D721Med (cell line): ENCODE results near the gene PROM1.
A peak's percentile ranks its signal among the peaks of the same experiment; 100 is the strongest.

Source experiments
- DNase-seq: peaks from one replicate; pipeline ENCODE4 v3.0.0; 2011; ENCODE audit warnings: low spot score; ENCODE audit not compliant: insufficient read length
- FAIRE-seq: peaks from 2 replicates; lab custom pipeline; 2011; peaks lifted over from hg19 to GRCh38; lab: Jason Lieb, UNC
- TF ChIP-seq, protein P1 (sequence below): IDR thresholded peaks from 2 replicates; pipeline ENCODE4 v1.5.1; 2012; ENCODE audit warnings: mild to moderate bottlenecking, control low read depth; ENCODE audit not compliant: insufficient read depth; ENCODE audit errors: missing control alignments

The PROM1 gene

DNA sequence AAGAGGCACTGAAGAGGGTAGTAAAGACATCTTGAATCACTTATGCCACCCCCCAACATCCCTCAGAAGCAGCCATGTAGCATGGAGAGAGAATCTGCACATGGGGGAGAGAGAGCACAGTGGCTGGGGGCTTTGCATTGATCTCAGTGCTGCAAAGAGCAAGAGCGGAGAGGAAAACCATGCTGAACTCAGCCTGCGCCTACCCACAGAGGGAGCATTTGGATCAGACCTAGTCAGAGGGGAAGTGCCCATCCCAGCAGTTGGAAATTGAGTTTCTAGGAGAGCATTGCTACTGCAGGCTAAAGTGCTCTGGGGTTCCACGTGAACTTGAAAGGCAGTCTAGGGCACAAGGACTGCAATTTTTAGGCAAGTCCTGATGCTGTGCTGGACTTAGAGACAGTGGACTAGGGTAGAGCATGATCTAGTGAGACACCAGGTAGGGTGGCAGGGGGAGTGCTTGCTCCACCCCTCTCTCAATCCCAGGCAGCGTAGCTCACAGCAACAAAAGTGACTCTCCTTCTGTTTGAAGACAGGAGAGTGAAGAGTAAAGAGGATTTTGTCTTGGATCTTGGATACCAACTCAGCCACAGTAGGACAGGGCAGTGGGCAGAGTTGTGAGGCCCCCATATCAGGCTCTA lies 9.0 kb upstream of the PROM1 start:
- TF ChIP-seq, protein P1, sequence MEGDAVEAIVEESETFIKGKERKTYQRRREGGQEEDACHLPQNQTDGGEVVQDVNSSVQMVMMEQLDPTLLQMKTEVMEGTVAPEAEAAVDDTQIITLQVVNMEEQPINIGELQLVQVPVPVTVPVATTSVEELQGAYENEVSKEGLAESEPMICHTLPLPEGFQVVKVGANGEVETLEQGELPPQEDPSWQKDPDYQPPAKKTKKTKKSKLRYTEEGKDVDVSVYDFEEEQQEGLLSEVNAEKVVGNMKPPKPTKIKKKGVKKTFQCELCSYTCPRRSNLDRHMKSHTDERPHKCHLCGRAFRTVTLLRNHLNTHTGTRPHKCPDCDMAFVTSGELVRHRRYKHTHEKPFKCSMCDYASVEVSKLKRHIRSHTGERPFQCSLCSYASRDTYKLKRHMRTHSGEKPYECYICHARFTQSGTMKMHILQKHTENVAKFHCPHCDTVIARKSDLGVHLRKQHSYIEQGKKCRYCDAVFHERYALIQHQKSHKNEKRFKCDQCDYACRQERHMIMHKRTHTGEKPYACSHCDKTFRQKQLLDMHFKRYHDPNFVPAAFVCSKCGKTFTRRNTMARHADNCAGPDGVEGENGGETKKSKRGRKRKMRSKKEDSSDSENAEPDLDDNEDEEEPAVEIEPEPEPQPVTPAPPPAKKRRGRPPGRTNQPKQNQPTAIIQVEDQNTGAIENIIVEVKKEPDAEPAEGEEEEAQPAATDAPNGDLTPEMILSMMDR = no peak
- FAIRE-seq = no peak
- DNase-seq = no peak

DNA sequence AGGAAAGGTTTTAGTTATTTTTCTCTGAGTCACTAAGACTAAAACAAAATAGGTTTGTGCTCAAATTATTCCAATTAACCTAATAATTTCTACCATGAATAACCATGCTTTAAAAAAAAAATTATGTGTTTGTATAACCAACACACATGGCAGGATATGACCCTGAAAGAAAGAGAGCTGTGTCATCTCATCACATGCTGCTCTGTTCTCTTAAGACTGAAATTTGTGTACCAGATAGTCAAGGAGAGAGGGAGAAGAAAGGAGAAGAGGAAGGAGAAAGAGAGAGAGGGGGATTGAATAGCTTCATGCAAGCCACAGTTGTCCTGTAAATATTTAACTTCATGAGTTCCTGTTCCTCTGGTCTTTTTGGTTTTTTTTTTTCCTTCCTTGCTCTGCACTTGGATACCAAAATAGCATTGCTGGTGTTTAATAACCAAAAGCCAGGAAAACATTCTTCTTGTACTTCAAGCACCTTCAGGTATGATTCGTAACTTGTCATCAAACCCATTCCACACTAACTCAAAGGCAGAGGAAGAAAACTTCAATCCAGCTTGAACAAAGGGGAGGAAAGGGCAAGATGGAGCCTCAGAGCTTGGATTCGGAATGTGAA lies 6.4 kb upstream of the PROM1 start:
- TF ChIP-seq, protein P1 = no peak
- FAIRE-seq (no peak), DNase-seq (no peak)

DNA sequence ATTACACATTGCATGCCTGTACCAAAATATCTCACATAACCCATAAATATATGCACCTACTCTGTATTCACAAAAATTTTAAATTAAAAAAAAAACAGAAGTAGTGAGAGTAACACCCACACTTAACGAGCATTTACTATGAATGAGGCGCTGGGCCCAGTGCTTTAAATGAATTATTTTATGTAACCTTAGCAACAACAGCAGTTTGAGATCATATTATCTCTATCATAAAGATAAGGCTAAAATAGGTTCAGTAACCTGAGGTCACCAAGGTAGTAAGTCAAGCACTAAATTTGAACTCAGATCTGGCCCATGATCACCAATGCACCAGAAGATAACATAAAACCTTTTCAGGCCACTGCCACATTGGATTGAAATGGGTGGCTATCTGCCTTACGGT lies 5.3 kb upstream of the PROM1 start:
- DNase-seq (no peak), FAIRE-seq (no peak)
- TF ChIP-seq, protein P1 = no peak

DNA sequence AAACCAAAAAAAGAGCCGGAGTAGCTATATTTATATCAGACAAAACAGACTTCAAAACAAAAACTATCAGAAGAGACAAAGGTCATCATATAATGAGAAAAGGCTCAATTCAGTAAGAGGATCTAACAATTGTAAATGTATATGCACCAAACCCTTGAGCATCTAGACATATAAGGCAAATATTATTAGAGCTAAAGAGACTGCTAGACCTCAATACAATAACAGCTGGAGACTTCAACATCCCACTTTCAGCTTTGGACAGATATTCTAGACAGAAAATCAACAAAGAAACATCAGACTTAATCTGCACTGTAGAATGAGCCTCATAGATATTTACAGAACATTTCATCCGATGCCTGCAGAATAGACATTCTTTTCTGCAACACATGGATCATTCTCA lies 4.8 kb upstream of the PROM1 start:
- DNase-seq = no peak
- TF ChIP-seq, protein P1 = no peak
- peak; percentile 51 for FAIRE-seq

DNA sequence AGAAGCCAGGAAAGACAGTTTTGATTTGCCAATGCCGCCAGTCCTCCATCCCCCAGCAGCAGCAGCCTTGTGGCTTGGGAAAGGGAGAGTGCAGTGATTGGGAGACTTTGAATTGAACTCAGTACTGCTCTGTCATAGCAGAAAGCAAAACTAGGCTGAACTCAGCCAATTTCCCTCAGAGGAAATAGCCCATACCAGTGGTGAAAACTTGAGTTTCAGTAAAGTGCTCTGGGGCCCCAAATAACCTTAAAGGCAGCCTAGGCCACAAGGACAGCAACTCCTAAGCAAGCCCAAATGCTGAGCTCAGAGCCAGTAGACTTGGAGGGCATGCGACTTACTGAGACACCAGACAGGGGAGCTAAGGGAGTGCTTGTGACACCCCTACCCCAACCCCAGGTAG lies 2.0 kb upstream of the PROM1 start:
- DNase-seq (no peak), FAIRE-seq (no peak)
- TF ChIP-seq, protein P1 = no peak

DNA sequence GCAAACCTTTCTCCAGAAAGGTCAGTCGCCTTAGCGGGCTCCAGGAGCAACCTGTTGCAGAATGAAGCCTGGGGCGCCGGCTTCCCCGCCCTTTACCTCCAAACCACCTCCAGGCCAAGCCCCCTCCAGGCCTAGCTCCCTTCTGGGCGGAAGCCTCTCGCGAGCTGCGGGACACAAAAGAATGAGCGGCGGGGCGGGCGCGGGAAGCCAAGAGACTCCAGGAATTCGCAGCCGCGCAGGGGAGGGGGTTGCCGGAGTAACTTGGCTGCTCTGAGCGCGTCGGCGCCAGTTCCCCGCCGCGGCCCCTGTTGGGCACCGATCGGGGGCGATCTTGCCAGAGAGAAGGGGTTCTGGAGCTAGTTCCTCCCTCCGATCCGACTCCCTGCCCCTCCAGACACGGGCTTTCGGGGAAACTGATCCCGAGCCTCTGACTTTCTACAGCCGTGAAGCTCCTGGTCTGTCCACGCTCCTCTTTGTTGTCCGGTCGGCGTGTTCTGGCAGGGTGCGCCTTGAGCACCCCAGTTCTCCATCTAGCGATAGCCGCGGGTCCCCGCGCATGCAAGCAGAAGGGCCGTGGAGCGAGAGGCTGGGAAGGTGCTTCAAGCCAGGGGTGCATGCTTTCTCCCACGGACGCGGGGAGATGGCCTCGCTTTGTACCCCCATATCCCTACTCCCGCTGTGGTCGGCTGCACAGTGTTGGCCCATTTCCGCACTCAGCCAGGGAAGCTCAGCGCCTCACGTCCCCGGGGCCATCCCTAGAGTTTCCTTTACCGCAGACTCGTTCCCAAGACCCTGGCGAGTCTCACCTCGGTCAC lies 1.2 kb downstream of the PROM1 start:
- FAIRE-seq (no peak), DNase-seq (no peak)
- TF ChIP-seq, protein P1 = no peak
